ENCODE measurements around the gene SH3TC1. TPM values are rescaled to one million over a fixed set of nuclear protein-coding genes. Genes with fewer than 3 reads are reported as not detected.

Gene SH3TC1
- total RNA-seq, 1 donor from 2014 or later: 12.5 TPM

DNA sequence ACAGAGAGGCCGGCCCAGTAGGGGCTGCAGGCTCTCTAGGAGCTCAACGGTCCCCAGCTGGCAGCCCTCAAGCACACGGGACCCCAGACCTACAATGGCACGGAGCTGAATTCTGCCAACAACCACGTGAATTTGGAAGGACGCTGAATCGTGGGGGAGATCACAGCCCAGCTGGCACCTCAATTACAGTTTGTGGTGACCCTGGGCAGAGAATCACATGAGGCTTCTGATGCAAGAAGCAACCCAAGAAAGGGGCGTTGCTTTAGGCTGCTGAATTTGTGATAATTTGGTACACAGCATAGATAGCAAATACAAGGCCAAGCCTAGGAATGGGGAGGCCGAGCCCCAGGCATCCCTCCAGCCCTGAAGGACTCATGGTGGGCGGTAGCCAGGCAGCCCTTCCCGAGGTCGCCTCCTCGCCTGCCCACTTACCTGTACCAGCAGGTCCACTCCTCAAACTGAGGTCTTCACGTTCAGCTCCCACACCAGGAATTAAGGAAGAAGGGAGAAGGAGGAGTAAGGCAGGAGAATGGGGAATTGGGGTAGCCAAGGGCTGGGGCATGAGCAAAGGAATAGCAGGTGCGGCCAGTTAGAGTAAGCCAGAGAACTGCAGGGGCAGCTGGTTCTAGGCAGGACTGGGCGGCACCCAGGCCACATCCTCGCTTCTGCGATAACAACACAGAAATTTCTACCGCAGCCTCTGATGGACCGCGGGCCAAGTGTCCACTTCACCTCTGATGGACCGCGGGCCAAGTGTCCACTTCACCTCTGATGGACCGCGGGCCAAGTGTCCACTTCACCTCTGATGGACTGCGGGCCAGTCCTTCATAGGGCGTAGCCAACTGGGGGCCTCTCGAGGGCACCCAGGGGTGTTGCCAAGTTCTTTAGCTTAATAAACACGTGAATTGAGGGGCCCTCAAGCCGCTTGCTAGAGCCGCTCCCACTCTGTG lies 47.1 kb downstream of the SH3TC1 start:
- Mint-ChIP-seq H3K27me3 (peaks cover 4% of the 10 kb centered on the region), H3K36me3 (ENCODE audit: insufficient read depth) (no peaks in the 10 kb centered on the region), H3K4me1 (ENCODE audit: low read depth) (peaks cover 15% of the 10 kb centered on the region), H3K9me3 (ENCODE audit: low read depth) (no peaks in the 10 kb centered on the region), H3K4me3 (ENCODE audit: low read depth) (no peak overlapping the region), H3K27ac (no peak overlapping the region)
- no peak for DNase-seq (ENCODE audit: low spot score, unreplicated experiment)
- TF ChIP-seq, protein P1, sequence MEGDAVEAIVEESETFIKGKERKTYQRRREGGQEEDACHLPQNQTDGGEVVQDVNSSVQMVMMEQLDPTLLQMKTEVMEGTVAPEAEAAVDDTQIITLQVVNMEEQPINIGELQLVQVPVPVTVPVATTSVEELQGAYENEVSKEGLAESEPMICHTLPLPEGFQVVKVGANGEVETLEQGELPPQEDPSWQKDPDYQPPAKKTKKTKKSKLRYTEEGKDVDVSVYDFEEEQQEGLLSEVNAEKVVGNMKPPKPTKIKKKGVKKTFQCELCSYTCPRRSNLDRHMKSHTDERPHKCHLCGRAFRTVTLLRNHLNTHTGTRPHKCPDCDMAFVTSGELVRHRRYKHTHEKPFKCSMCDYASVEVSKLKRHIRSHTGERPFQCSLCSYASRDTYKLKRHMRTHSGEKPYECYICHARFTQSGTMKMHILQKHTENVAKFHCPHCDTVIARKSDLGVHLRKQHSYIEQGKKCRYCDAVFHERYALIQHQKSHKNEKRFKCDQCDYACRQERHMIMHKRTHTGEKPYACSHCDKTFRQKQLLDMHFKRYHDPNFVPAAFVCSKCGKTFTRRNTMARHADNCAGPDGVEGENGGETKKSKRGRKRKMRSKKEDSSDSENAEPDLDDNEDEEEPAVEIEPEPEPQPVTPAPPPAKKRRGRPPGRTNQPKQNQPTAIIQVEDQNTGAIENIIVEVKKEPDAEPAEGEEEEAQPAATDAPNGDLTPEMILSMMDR (IDR thresholded peaks at IDR 0.05; ENCODE audit: unreplicated experiment): no peak

DNA sequence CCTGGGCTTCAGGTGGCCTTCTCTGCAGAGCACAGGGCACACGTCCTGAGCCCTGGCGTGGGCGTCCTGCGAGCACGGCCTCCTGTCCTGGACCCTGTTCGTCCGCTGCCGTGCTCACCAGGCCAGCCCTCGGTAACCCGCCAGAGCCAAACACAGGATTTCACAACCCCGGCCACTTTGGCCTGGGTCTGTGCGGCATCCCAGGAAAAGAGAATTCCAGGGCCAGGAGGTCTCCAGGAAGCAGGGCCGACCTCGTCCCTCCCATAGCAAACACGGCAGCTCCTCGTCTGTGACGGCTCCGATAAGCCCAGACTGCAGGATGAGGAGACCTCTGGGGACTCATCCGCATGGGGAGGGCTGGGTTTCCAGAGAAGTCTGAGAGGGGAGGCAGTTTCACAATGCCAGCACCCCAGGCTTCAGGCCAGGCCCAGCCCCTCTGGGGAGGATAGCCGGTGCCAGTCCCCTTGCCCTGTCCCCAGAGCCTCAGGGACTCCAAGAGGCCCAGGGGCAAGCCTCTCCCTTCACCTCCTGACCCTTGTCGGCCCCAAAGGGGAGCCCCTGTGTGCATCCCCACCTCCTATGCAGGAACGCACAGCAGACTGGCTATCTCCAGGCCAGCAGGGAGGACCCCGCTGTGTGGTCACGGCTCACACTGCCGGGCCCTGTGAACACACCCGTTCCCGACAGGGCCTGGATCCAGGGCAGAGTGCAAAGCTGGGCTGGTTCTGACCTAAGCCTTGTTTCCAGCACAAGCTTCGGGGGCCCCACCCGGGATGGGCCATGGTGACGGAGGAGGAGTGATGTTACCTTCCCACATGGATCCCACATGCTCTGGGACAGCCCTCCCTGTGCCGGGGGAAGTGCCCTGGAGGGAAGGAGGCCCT lies 48.2 kb downstream of the SH3TC1 start:
- H3K27me3 Mint-ChIP-seq: peaks cover 4% of the 10 kb centered on the region
- DNase-seq (ENCODE audit: low spot score, unreplicated experiment): no peak
- no peaks in the 10 kb centered on the region for H3K9me3 Mint-ChIP-seq (ENCODE audit: low read depth)
- H3K4me3 Mint-ChIP-seq (ENCODE audit: low read depth): no peak overlapping the region
- H3K4me1 Mint-ChIP-seq (ENCODE audit: low read depth): peaks cover 19% of the 10 kb centered on the region
- no peak overlapping the region for H3K27ac Mint-ChIP-seq
- H3K36me3 Mint-ChIP-seq (ENCODE audit: insufficient read depth): no peaks in the 10 kb centered on the region
- TF ChIP-seq, protein P1 (IDR thresholded peaks at IDR 0.05; ENCODE audit: unreplicated experiment): no peak

DNA sequence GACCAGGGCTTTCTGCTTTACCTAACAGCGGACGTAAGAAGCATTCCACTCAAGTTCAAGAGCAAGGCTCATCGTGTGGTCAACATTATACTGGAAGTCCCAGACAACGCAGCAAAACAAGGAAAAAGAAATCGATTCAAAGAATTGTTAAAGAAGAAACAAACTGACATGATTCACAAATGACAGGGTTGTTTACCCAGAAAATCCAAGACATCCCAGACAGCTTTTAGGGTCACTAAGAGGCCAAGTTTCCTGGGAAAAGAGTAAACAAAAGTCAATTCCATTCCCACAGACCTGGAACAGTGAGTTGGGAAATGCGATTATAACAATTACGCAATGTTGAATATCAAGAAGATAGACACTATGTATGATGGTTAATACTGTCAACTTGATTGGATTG lies 49.0 kb downstream of the SH3TC1 start:
- TF ChIP-seq, protein P1 (IDR thresholded peaks at IDR 0.05; ENCODE audit: unreplicated experiment): no peak
- H3K27ac Mint-ChIP-seq: no peak overlapping the region
- no peaks in the 10 kb centered on the region for H3K36me3 Mint-ChIP-seq (ENCODE audit: insufficient read depth)
- no peak for DNase-seq (ENCODE audit: low spot score, unreplicated experiment)
- H3K4me1 Mint-ChIP-seq (ENCODE audit: low read depth): peaks cover 21% of the 10 kb centered on the region
- no peaks in the 10 kb centered on the region for H3K9me3 Mint-ChIP-seq (ENCODE audit: low read depth)
- peaks cover 4% of the 10 kb centered on the region for H3K27me3 Mint-ChIP-seq
- no peak overlapping the region for H3K4me3 Mint-ChIP-seq (ENCODE audit: low read depth)

DNA sequence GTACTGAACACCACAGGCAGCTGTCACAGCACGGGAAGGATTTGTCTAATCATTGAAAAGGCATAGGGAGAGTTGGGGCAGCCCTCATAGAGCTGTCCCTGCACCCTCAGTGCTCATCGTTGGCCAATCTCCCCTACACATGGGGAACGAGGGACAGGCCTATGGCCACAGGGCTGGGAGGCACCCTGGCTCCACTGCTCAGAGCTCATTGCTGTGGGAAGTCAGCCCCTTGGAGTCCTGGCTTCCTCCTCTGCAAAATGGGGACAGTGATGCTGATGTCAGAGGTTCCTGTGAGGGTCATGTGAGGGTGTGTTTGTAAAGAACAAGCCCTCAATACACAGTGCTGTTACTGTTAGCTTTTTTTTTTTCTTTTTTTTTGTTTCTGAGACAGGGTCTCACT lies 51.1 kb downstream of the SH3TC1 start:
- TF ChIP-seq, protein P1 (IDR thresholded peaks at IDR 0.05; ENCODE audit: unreplicated experiment): no peak
- Mint-ChIP-seq H3K36me3 (ENCODE audit: insufficient read depth) (no peaks in the 10 kb centered on the region), H3K9me3 (ENCODE audit: low read depth) (no peaks in the 10 kb centered on the region), H3K27me3 (no peaks in the 10 kb centered on the region), H3K4me3 (ENCODE audit: low read depth) (no peak overlapping the region), H3K4me1 (ENCODE audit: low read depth) (peaks cover 21% of the 10 kb centered on the region), H3K27ac (no peak overlapping the region)
- no peak for DNase-seq (ENCODE audit: low spot score, unreplicated experiment)

DNA sequence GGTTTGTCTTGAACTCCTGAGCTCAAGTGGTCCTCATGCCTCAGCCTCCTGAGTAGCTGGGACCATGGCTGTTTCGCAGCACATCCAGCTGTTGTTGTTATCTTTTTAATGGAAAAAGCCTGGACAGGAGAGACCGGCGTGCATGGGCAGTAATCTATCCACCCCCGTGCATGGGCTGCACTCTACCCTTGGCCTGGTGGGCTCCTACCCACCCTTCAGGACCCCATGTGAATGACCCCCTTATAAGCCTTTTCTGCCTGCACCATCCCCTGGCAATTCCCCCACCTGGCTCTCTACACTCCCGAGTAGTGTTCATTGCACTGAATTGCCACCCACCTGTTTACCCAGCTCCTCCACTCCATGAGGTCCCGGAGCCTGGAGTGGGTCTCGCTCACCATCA lies 51.5 kb downstream of the SH3TC1 start:
- DNase-seq (ENCODE audit: low spot score, unreplicated experiment): no peak
- TF ChIP-seq, protein P1 (IDR thresholded peaks at IDR 0.05; ENCODE audit: unreplicated experiment): no peak
- Mint-ChIP-seq H3K27ac (no peak overlapping the region), H3K4me1 (ENCODE audit: low read depth) (peaks cover 21% of the 10 kb centered on the region), H3K27me3 (no peaks in the 10 kb centered on the region), H3K9me3 (ENCODE audit: low read depth) (no peaks in the 10 kb centered on the region), H3K4me3 (ENCODE audit: low read depth) (no peak overlapping the region), H3K36me3 (ENCODE audit: insufficient read depth) (no peaks in the 10 kb centered on the region)
